ENCODE data around the gene KCND2.

- TF ChIP-seq, protein P1, sequence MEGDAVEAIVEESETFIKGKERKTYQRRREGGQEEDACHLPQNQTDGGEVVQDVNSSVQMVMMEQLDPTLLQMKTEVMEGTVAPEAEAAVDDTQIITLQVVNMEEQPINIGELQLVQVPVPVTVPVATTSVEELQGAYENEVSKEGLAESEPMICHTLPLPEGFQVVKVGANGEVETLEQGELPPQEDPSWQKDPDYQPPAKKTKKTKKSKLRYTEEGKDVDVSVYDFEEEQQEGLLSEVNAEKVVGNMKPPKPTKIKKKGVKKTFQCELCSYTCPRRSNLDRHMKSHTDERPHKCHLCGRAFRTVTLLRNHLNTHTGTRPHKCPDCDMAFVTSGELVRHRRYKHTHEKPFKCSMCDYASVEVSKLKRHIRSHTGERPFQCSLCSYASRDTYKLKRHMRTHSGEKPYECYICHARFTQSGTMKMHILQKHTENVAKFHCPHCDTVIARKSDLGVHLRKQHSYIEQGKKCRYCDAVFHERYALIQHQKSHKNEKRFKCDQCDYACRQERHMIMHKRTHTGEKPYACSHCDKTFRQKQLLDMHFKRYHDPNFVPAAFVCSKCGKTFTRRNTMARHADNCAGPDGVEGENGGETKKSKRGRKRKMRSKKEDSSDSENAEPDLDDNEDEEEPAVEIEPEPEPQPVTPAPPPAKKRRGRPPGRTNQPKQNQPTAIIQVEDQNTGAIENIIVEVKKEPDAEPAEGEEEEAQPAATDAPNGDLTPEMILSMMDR (IDR thresholded peaks at IDR 0.05) = no peak
- TF ChIP-seq POLR2A (IDR thresholded peaks at IDR 0.05) = no peak
Observed at GRCh38 chr7:120412139-120413050, 139.4 kb downstream of the KCND2 start.
